ENCODE results near the gene COL11A2. TPM values are rescaled to one million over a fixed set of nuclear protein-coding genes. Genes with fewer than 3 reads are reported as not detected.

COL11A2 gene
- total RNA-seq, 1 donor from 2014 or later: 0.25 TPM

- H3K36me3 ChIP-seq: peaks cover 0 to 12% of the 10 kb centered on the region in 2 donors
- DNase-seq (ENCODE audit: extremely low spot score in 2 of 2): no peak
- peaks cover 35% of the 10 kb centered on the region for H3K4me1 ChIP-seq
- H3K27ac ChIP-seq: no peak overlapping the region
- intact Hi-C loops (cut with DNase I): no loop called here
- no peaks in the 10 kb centered on the region for H3K27me3 ChIP-seq
- H3K9me3 ChIP-seq: no peaks in the 10 kb centered on the region
- no peak overlapping the region for H3K4me3 ChIP-seq
- TF ChIP-seq POLR2AphosphoS5 (IDR thresholded peaks at IDR 0.05; ENCODE audit: insufficient read depth in 1 of 2, low read depth in 1 of 2): no peak
- no peak for TF ChIP-seq POLR2A (IDR thresholded peaks at IDR 0.05)
- no peak for TF ChIP-seq CTCF (IDR thresholded peaks at IDR 0.05)
Observed at GRCh38 chr6:33211136-33211535, 18.9 kb upstream of the COL11A2 start.

- H3K27me3 ChIP-seq: no peaks in the 10 kb centered on the region
- peaks cover 0 to 12% of the 10 kb centered on the region in 2 donors for H3K36me3 ChIP-seq
- H3K27ac ChIP-seq: no peak overlapping the region
- no peak overlapping the region for H3K4me3 ChIP-seq
- peaks cover 41% of the 10 kb centered on the region for H3K4me1 ChIP-seq
- intact Hi-C loops (cut with DNase I): loop anchor here (10.0 kb wide), 1 partner anchor 1025 kb away; the partner anchor contains the start of gene AGER
- DNase-seq (ENCODE audit: extremely low spot score in 2 of 2): no peak
- TF ChIP-seq POLR2AphosphoS5 (IDR thresholded peaks at IDR 0.05; ENCODE audit: insufficient read depth in 1 of 2, low read depth in 1 of 2) (no peak), CTCF (IDR thresholded peaks at IDR 0.05) (no peak), POLR2A (IDR thresholded peaks at IDR 0.05) (no peak)
- H3K9me3 ChIP-seq: no peaks in the 10 kb centered on the region
Observed at GRCh38 chr6:33209856-33210255, 17.6 kb upstream of the COL11A2 start.

- no peak for DNase-seq (ENCODE audit: extremely low spot score in 2 of 2)
- no peaks in the 10 kb centered on the region for H3K27me3 ChIP-seq
- H3K9me3 ChIP-seq: no peaks in the 10 kb centered on the region
- peak within 1 kb of the TSS; percentile 85 to 93 for H3K4me3 ChIP-seq
- H3K4me1 ChIP-seq: peaks cover 56% of the 10 kb centered on the region
- TF ChIP-seq CTCF (IDR thresholded peaks at IDR 0.05) (no peak), POLR2A (IDR thresholded peaks at IDR 0.05) (peak; percentile 49 to 99), POLR2AphosphoS5 (IDR thresholded peaks at IDR 0.05; ENCODE audit: insufficient read depth in 1 of 2, low read depth in 1 of 2) (peak; percentile 65 to 100)
- peak within 1 kb of the TSS; percentile 98 for H3K27ac ChIP-seq
- intact Hi-C loops (cut with DNase I): loop anchor here (10.0 kb wide), 1 partner anchor 1024 kb away; the partner anchor contains the start of gene AGER
- peaks cover 0 to 17% of the 10 kb centered on the region in 2 donors for H3K36me3 ChIP-seq
Observed at GRCh38 chr6:33208091-33208967, 16.1 kb upstream of the COL11A2 start, which contains the start of gene RING1. Gene RING1 (plus strand): TSS chr6:33208500. CDS start chr6:33208823, 323 bp downstream.

- no peak for DNase-seq (ENCODE audit: extremely low spot score in 2 of 2)
- Histone ChIP-seq H3K9me3 (no peaks in the 10 kb centered on the region), H3K27me3 (no peaks in the 10 kb centered on the region), H3K4me1 (peaks cover 55% of the 10 kb centered on the region), H3K4me3 (peak overlapping the region; percentile 85 to 93), H3K36me3 (peaks cover 0 to 24% of the 10 kb centered on the region in 2 donors), H3K27ac (peak overlapping the region; percentile 98)
- no peak for TF ChIP-seq POLR2AphosphoS5 (IDR thresholded peaks at IDR 0.05; ENCODE audit: insufficient read depth in 1 of 2, low read depth in 1 of 2)
- intact Hi-C loops (cut with DNase I): loop anchor here (10.0 kb wide), 1 partner anchor 1023 kb away; the partner anchor contains the start of gene AGER
Observed at GRCh38 chr6:33207552-33208090, 15.4 kb upstream of the COL11A2 start.

- TF ChIP-seq POLR2A (IDR thresholded peaks at IDR 0.05) (no peak), CTCF (IDR thresholded peaks at IDR 0.05) (no peak), POLR2AphosphoS5 (IDR thresholded peaks at IDR 0.05; ENCODE audit: insufficient read depth in 1 of 2, low read depth in 1 of 2) (no peak)
- H3K27me3 ChIP-seq: no peaks in the 10 kb centered on the region
- intact Hi-C loops (cut with DNase I): loop anchor here (10.0 kb wide), 1 partner anchor 1022 kb away; the partner anchor contains the start of gene AGER
- no peak for DNase-seq (ENCODE audit: extremely low spot score in 2 of 2)
- H3K36me3 ChIP-seq: peaks cover 0 to 30% of the 10 kb centered on the region in 2 donors
- peaks cover 57% of the 10 kb centered on the region for H3K4me1 ChIP-seq
- H3K9me3 ChIP-seq: no peaks in the 10 kb centered on the region
- peak overlapping the region; percentile 98 for H3K27ac ChIP-seq
- H3K4me3 ChIP-seq: peak overlapping the region; percentile 85 to 93
Observed at GRCh38 chr6:33206864-33207551, 14.7 kb upstream of the COL11A2 start.

All from vagina (tissue), 2 donors.